Peyer's patch (tissue), 4 donors: Measurements from ENCODE around the gene TUG1. TPM values are rescaled to one million over a fixed set of nuclear protein-coding genes. Genes with fewer than 3 reads are reported as not detected.

Experiments used
- DNase-seq, 3 donors: peaks; one replicate each; pipeline ENCODE4 v3.0.0-alpha.2; 2017 to 2019
- H3K27ac ChIP-seq, 4 donors: fragments of 200-600 bp; sonication (generic); one replicate each; pipeline ENCODE4 v1.5.1; 2016 to 2019
- H3K27me3 ChIP-seq, 2 donors: fragments of 200-600 bp; sonication (generic); one replicate each; pipeline ENCODE4 v1.5.1; 2019
- H3K36me3 ChIP-seq, 3 donors: fragments of 200-600 bp; sonication (generic); one replicate each; pipeline ENCODE4 v1.5.1; 2016 to 2019
- H3K4me1 ChIP-seq, 4 donors: fragments of 200-600 bp; sonication (generic); one replicate each; pipeline ENCODE4 v1.5.1; 2016 to 2019
- H3K4me3 ChIP-seq, 4 donors: fragments of 200-600 bp; sonication (generic); 1 replicate in 3 of 4; 2 replicates in 1 of 4; pipeline ENCODE4 v1.5.1; 2016 to 2019; ENCODE audit warnings: mild to moderate bottlenecking in 1 of 4
- H3K9me3 ChIP-seq, 4 donors: fragments of 200-600 bp; sonication (generic); one replicate each; pipeline ENCODE4 v1.5.1; 2016 to 2019; ENCODE audit warnings: mild to moderate bottlenecking in 1 of 4
- CTCF ChIP-seq, 6 experiments: fragments of 450-650 bp in 4 of 6; fragments of 200-600 bp in 2 of 6; sonication (generic) in 1 of 6; IDR thresholded peaks; one replicate each; pipeline ENCODE4 v1.5.1; 2017 to 2019; ENCODE audit warnings: antibody characterized with exemption in 6 of 6, mild to moderate bottlenecking in 3 of 6, moderate library complexity in 1 of 6
- POLR2A ChIP-seq, 2 donors: fragments of 450-650 bp; IDR thresholded peaks; one replicate each; pipeline ENCODE4 v1.5.1; 2017; ENCODE audit warnings: antibody characterized with exemption in 2 of 2, mild to moderate bottlenecking in 2 of 2, moderate library complexity in 2 of 2
- total RNA-seq, 4 donors: library from RNA; depleted of rRNA; stranded (reverse); fragments of >200 nt; gene quantifications; one replicate each; pipeline ENCODE4 v1.1.0, GENCODE V29; 2016

Gene TUG1
- total RNA-seq, 4 donors from 2014 or later = 97.6 to 135 (median 109) TPM

GRCh38 chr22:30946354-30946753, 22.7 kb upstream of the TUG1 start:
- Histone ChIP-seq H3K36me3 (peaks cover 0 to 81% (median 0%) of the 10 kb centered on the region in 3 donors), H3K9me3 (no peaks in the 10 kb centered on the region), H3K4me1 (peaks cover 0 to 7% (median 0%) of the 10 kb centered on the region in 4 donors), H3K27me3 (no peaks in the 10 kb centered on the region), H3K4me3 (no peak overlapping the region), H3K27ac (no peak overlapping the region)
- no peak for DNase-seq
- TF ChIP-seq CTCF (IDR thresholded peaks at IDR 0.05) (no peak), POLR2A (IDR thresholded peaks at IDR 0.05) (no peak)

DNA sequence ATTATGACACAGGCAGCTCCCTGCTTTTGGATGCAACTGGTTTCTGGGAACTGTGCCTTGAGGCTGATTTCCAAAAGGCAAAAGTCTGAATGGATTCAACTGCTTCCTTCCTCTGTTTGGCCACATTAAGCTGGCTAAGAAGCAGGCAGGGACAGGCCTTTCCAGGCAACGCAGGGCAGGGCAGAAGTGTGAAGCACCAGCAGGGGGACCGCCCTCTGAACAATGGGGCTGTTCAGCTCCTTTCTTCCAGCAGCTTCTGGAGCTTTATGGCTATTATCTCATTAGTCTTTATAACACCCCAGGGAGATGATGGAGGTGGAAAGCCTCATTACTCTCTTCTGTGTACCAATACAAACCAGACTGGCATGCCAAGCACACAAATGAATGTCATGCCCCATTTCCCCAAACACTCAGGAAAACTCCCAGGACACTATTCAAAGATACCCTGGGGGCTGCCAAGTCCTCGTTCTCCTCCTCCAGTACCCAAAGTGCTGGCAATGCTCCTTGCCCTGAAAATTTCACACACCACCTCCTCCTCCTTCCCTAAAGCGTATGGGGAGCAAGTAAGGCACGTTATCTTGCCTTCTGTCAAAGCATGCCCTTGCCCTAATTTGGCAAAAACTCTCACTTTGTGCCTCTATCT, 21.8 kb upstream of the TUG1 start:
- no peaks in the 10 kb centered on the region for H3K9me3 ChIP-seq
- H3K4me3 ChIP-seq = no peak overlapping the region
- no peak for DNase-seq
- peaks cover 0 to 7% (median 0%) of the 10 kb centered on the region in 4 donors for H3K4me1 ChIP-seq
- peaks cover 0 to 76% (median 0%) of the 10 kb centered on the region in 3 donors for H3K36me3 ChIP-seq
- no peak overlapping the region for H3K27ac ChIP-seq
- TF ChIP-seq CTCF (IDR thresholded peaks at IDR 0.05) (peak in 2 of 6 experiments; percentile 6 to 20), POLR2A (IDR thresholded peaks at IDR 0.05) (no peak)
- H3K27me3 ChIP-seq = no peaks in the 10 kb centered on the region

GRCh38 chr22:30947816-30948454, 21.1 kb upstream of the TUG1 start:
- DNase-seq = no peak
- Histone ChIP-seq H3K4me1 (peaks cover 0 to 7% (median 0%) of the 10 kb centered on the region in 4 donors), H3K27ac (no peak overlapping the region), H3K36me3 (peaks cover 0 to 70% (median 0%) of the 10 kb centered on the region in 3 donors), H3K9me3 (no peaks in the 10 kb centered on the region), H3K4me3 (no peak overlapping the region), H3K27me3 (no peaks in the 10 kb centered on the region)
- no peak for TF ChIP-seq POLR2A (IDR thresholded peaks at IDR 0.05)
- TF ChIP-seq CTCF (IDR thresholded peaks at IDR 0.05) = peak in 5 of 6 experiments; percentile 31 to 81 (median 71)

GRCh38 chr22:30948930-30949342, 20.1 kb upstream of the TUG1 start:
- no peak overlapping the region for H3K4me3 ChIP-seq
- H3K27me3 ChIP-seq = no peaks in the 10 kb centered on the region
- no peak for DNase-seq
- TF ChIP-seq POLR2A (IDR thresholded peaks at IDR 0.05) (no peak), CTCF (IDR thresholded peaks at IDR 0.05) (no peak)
- no peaks in the 10 kb centered on the region for H3K9me3 ChIP-seq
- H3K36me3 ChIP-seq = peaks cover 0 to 61% (median 0%) of the 10 kb centered on the region in 3 donors
- no peak overlapping the region for H3K27ac ChIP-seq
- H3K4me1 ChIP-seq = peaks cover 0 to 7% (median 0%) of the 10 kb centered on the region in 4 donors

DNA sequence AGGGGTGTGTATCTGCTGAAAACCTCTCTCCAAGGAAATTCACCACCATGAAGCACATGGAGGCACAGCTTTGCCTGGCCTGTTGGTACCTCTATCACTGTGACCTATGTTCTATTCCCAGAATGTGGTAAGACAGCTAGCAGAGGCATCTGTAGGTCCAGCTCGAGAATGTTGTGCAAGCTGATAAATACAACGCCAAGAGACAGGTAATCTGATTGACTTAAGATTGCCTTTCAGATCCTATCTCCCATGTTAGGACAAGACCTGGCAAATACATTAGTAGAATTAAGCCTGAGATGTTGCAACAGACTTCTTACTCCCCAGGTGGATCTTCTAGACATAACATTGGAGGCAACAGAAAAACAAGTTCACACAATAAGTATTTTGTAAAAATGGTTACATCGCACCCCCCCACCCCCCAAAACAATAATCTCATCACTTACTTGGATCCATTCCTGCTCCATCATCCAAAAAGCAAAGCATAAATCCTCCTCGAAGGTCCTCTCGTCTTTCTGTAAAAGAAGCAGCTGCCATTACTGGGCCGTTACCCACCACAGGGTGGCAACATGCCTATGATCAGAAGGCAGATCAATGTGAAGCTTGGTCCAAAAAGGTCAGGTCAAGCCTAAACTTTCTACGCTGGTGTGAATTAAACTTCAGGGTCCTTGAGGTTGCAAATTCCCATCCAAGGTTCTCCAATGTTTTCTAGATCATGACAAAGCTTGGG, 19.0 kb upstream of the TUG1 start:
- no peak overlapping the region for H3K27ac ChIP-seq
- peaks cover 0 to 54% (median 0%) of the 10 kb centered on the region in 3 donors for H3K36me3 ChIP-seq
- H3K4me3 ChIP-seq = no peak overlapping the region
- no peaks in the 10 kb centered on the region for H3K27me3 ChIP-seq
- no peak for DNase-seq
- TF ChIP-seq CTCF (IDR thresholded peaks at IDR 0.05) (no peak), POLR2A (IDR thresholded peaks at IDR 0.05) (no peak)
- H3K9me3 ChIP-seq = no peaks in the 10 kb centered on the region
- H3K4me1 ChIP-seq = peaks cover 0 to 7% (median 0%) of the 10 kb centered on the region in 4 donors
